Measurements from ENCODE around the gene LLPH.
"Not testable (repeated sequence)": the region's sequence is repeated elsewhere in the genome, so short reads cannot be mapped to it uniquely, and the experiment has no call there.

LLPH gene

DNA sequence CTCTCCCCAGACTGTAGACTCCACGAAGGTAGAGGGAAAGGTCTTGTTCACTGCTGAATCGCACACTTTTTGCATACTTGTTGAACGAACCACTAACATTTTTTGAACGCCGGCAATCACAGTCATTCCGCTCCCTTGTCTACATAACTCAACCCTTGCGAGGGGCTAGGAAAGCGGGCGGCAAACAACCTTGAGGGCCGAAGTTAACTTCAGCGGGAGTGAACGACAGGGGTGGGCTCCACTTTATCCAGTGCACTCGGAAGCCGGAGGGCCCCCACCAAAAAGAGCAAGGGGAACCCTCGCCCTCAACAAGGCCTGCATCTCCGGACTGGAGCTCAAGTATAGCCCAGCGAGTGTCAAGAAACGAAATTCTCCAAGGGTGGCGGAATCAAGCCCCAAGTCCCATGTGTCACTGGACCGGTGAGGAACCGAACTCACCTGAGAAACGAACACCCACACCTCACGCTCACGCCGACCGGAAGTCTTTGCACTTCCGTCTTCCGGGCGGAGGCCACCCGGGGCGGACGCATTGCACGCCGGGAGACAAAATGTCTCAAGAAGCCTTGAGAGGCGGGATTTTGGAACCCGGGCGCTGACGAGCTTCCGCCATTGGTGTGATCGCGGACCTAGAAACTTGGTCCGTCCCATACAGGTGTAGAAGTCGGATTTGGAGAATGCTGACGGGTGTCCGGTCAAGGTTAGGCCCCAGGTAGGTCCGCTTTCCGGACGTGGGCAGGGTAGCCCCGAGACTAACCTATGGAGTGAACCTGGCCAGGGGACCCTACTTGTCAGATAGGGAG is at the start of gene LLPH:
TSS of gene LLPH (minus strand) at position 484 of the 800 bp plus-strand sequence. CDS start 1,644 bp downstream, outside the sequence.
- DNase-seq (ENCODE audit: low spot score) = peak; percentile 90

DNA sequence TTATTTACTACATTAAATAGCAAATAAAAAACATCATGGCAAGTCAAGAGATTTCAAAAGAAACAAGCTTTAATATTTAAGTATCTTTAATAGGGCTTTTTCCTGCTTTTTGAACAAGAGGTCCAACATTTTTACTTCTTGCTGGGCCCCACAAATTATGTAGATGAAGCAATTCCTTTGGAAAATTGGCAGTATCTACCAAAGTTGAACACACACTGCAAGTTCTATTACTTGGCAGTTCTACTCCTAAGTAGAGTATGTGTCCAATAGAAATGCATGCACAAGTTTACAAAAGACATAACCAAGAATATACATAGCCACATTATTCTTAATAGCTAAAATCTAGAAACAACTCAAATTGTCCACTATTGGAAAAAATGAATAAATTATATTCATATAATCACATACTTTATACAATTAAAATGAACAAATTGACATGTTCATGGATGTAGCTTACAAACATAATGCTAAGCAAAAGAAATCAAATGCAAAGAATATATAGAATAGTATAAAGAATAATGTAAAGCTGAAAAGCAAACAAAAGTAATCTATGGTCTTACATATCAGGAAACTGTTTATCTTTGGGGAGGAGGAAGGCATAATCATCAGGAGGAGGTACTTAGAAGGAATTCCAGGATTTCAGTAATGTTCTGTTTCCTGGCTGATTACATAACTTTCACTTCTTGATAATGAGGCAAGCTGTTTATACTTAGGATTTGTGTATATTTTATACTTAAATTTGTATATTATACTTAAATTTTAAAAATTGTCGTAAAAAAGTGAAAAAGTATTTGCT is 45.8 kb upstream of the LLPH start:
- no peak for DNase-seq (ENCODE audit: low spot score)

DNA sequence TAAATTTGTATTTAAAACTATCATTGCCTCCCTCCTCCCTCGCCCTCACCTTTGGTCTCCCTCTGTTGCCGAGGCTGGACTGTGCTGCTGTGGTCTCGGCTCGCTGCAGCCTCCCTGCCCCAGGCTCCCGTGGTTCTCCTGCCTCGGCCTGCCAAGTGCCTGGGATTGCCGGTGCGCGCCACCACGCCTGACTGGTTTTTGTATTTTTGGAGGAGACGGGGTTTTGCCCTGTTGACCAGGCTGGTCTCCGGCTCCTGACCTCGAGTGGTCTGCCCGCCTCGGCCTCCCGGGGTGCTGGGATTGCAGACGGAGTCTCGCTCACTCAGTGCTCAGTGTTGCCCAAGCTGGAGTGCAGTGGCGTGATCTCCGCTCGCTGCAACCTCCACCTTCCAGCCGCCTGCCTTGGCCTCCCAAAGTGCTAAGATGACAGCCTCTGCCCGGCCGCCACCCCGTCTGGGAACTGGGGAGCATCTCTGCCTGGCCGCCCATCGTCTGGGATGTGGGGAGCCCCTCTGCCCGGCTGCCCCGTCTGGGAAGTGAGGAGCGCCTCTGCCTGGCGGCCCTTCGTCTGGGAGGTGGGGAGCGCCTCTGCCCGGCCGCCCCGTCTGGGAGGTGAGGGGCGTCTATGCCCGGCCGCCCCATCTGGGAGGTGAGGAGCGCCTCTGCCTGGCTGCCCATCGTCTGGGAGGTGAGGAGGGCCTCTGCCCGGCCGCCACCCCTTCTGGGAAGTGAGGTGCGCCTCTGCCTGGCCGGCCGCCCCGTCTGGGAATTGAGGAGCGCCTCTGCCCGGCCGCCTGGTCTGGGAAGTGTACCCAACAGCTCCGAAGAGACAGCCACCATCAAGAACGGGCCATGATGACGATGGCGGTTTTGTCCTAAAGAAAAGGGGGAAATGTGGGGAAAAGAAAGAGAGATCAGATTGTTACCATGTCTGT is 44.1 kb upstream of the LLPH start:
- DNase-seq (ENCODE audit: low spot score) = not testable (repeated sequence)

DNA sequence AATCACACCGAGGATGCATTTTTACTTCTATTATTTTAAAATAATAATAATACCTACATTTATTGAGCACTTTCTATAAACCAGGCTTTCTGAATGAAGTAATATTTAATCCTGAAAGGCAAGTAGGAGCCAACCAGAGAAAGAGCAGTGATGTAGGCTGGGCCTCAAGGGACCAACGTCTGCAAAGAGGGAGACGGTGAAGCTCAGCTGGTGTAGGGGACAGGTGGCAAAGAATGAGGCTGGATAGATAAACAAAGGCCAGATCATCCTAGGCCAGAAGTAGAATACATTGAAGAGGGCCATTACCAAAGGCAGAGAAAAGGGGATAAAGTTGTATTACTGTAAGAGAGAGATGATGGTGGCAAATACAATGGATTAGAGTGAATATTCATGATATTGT is 40.1 kb upstream of the LLPH start:
- no peak for DNase-seq (ENCODE audit: low spot score)

DNA sequence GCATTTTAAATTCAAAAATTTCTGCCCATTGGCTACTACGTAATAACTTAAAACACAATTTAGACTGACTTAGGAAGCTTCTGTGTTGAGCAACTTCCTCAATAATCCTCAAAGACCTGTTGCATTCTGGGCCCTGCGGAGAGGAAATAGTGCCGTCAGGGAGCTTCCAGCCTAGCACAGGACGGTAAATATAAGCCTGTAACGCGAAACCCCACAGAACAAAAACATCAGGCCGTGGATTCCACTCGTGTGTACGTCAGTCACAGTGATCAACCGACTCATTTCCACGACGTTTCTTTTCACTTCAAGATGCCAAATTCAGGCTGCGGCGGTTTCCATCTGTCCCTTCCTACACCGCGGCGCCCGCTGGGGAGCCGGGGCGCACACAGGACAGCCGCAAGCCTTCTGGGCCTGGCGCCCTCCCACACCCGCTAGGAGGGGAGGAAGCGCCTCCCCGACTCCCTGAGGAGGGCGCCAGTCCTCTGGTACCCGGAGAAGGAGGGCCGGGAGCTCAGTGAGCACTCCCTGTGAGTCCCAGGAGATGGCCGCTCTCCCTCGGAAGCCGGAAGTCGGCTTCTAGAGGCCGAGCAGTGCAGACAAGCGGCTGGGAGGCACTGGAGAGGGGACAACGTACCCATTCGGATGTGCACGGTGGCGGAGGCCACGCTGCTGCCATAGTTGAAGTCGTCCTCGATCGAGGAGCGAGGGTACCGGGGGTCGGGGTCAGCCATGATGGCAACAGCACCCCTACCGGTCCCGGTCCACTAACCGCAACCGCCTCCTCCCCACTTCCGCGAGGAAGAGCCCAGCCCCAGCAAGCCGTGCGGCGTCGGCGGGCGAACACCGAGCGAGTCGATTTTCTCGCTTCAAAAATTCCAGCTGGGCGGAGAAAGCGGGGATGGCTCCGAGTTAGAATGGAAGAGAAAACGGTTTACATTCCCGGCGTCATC is 38.9 kb upstream of the LLPH start, which contains the start of gene TMBIM4:
TSS of gene TMBIM4 (minus strand) at position 776 of the 950 bp plus-strand sequence. CDS start at position 731, 45 bp downstream.
- DNase-seq (ENCODE audit: low spot score) = peak; percentile 84

DNA sequence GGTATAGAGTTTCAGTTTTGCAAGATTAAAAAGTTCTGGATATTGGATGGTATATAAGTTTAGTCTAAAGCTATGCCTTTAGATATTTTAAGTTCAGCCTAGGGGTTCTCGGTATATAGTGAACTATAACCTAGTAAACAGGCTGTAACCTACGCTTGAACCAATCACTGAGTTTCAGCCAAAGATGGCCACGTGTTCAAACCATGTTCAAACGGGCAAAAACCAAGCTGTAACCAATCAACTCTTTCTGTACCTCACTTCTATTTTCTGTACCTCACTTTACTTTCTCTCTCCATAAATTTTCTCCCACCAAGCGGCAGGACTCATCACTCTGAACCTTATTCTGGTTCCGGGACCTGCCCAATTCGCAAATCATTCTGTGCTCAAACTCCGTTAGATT is 37.9 kb upstream of the LLPH start:
- no peak for DNase-seq (ENCODE audit: low spot score)

DNA sequence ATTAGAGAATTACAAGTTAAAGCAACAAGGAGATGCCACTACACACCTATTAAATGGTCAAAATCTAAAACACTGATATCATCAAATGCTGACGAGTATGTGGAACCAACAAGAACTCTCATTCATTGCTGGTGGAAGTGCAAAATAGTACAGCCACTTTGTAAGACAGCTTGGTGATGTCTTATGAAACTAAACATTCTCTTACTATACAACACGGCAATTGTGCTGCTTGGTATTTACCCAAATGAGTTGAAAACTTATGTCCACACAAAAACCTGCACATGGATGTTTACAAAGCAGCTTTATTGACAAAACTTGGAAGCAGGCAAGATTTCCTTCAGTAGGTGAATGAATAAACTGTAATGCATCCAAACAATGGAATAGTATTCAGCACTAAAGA is 36.0 kb upstream of the LLPH start:
- DNase-seq (ENCODE audit: low spot score) = no peak

DNA sequence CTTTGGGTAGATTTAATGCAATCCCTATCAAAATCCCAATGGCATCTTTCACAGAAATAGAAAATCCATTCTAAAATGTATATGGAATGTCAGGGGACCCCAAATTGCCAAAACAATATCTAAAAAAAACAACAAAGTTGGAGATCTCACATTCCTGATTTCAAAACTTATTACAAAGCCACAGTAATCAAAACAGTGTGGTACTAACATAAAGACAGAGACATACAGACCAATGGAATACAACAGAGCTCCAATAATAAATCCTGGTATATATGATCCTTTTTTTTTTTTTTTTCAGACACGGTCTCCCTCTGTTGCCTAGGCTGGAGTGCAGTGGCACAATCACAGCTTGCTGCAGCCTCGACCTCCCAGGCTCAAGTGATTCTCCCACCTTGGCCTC is 34.6 kb upstream of the LLPH start:
- DNase-seq (ENCODE audit: low spot score) = no peak

DNA sequence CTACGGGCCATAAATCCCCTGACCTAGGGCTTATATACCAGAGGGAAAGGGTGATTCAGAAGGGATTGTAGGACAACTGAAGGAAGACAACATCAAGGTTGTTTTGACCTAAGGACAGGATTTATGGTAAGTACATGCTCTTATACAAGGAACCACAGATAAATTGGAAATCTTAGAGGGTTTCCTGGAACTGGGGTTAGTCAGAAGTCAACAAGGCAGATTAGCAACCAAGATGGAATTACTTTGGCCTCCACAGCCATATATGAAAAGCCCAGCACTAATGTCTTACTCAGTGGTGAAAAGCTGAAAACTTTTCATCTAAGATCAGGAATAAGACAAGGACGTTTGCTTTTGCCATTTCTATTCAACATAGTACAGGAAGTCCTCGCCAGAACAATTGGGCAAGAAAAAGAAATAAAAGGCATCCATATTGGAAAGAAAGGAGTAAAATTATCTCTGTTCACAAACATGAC is 33.8 kb upstream of the LLPH start:
- no peak for DNase-seq (ENCODE audit: low spot score)

DNA sequence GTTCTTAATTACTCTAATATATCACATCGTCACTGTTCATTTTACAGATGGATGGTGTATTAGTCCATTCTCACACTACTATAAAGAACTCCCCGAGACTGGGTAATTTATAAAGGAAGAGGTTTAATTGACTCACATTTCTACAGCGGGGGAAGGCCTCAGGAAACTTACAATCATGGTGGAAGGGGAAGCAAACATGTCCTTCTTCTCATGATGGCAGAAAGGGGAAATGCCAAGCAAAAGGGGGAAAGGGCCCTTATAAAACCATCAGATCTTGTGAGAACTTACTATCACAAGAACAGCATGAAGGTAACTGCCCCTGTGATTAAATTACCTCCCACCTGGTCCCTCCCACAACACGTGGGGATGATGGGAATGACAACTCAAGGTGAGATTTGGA is 32.7 kb upstream of the LLPH start:
- no peak for DNase-seq (ENCODE audit: low spot score)

DNA sequence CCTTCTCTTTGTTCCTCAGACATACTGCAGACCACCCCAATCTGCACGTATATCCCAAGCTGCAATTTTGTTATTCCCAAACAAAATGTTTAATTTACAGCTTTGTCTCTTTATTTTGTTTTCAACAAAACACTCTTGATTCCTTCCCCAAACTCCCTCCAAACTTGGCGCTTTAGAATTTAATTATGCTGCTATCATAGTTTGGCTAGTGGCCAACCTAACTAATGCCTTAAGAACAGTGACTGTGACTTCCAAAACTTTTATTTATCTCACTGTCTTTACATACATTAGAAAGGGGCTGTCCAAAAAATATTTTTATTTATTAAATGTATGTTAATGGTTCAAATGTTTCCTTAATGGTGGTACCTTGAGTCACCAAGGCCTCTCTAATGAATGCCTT is 32.2 kb upstream of the LLPH start:
- no peak for DNase-seq (ENCODE audit: low spot score)

DNA sequence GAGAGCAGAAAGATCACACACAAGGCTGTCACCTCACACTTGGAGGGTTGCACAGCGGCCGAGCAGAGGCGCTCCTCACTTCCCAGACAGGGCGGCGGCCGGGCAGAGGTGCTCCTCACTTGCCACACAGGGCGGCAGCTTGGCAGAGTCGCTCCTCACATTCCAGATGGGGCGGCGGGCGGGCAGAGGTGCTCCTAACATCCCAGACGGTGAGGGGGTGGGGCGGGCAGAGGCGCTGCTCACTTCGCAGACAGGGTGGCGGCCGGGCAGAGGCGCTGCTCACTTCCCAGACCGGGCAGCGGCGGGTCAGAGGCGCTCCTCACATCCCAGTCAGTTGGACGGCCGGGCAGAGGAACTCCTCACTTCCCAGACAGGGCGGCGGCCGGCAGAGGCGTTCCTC is 30.2 kb upstream of the LLPH start:
- no peak for DNase-seq (ENCODE audit: low spot score)

DNA sequence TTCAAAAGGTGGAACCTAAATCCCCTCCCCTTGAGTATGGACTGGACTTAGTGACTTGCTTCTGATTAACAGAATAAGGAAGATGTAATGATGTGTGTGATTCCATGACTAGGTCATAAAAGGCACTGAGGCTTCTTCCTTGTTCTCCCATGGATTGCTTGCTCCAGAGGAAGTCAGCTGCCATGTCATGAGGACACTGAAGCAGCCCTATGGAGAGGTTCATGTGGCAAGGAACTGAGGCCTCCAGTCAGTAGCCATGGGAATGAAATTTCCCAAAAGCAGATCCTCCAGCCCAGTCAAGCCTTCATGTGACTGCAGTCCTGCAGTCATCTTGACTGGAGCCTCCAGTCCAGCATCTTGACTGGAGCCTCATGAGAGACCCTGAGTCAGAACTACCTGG is 28.6 kb upstream of the LLPH start:
- no peak for DNase-seq (ENCODE audit: low spot score)

DNA sequence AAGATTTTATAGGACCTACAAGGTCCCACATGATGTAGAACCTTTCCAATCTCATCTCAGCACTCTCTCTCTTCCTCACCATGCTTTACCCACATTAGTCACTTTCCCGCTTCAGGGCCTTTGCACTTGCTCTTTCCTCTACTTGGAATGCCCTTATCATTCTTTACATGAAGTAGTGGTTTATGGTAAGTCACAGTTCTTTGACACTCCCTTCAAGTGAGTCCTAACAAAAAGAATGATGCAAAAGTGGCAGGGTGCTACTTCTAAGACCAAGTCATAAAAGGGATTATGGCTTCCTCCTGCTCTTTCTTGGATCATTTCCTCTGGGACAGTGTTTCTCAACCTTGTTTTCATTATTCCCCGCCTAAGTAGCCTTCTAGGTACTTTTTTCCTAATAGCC is 26.1 kb upstream of the LLPH start:
- no peak for DNase-seq (ENCODE audit: low spot score)

DNA sequence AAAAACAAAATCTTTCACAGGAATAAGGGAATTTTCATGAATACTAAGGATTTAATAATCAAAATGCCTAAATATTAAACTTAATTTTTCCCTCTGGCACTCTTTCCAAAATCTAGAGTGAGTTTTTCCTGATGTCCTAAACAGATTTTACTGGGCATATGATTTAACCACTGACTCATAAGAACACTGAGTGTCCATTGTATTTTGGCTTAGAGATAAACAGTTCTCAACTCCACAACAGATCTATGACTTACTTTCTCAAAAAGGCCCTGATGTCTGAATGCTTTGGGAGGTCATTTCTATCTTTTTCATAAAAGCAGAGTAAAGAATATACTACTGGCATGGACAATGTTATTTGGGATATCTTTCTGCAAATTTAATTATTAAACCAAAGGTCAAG is 24.2 kb upstream of the LLPH start:
- DNase-seq (ENCODE audit: low spot score) = no peak

DNA sequence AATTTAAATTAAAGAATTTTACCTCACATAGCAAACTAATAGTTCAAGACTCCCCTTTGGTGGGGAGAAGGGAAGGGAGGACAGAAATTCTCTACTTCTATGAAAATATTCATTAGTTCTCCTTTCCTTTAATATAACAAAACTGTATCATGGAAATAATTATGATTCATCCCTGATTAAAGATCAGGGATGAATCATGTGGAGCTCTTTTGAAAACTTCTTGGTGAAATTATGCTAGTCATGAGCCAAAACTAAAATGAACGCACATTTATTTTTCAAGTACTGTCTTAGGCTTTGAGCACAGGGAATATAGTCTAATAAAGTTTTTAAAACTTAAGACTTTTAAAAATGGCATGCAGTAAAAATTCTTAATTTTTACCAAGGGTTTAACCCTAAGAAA is 22.2 kb upstream of the LLPH start:
- no peak for DNase-seq (ENCODE audit: low spot score)

DNA sequence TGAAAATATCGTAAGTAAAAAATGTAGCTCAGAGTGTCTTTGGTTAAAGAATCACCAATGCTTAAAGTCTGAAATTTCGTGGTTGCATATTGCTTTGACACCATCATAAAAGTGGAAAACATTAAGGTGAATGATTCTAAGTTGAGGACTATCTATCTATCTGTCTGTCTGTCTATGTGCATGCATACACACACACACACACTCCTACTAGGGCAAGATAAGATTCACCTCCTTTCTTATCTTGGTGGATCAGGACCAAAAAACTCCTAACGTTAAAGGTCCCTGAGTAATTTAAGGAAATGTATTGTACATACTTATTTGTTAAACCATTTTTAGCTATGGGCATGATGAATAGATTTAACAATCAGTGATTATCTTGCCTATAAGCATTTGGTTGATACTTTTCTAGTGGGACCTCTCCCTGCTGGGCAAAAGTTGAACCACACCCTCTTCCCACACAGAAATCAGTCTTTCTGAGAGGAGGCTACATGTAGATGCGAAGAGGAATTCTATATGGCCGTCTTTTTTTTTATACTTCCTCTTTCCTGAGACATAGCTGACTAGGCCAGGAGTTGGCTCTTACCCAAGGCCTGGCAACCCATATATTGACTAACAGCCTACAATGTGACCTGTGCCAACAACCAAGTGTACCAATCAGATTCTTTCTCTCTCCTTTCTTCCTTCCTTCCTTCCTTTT is 19.3 kb upstream of the LLPH start:
- DNase-seq (ENCODE audit: low spot score) = no peak

DNA sequence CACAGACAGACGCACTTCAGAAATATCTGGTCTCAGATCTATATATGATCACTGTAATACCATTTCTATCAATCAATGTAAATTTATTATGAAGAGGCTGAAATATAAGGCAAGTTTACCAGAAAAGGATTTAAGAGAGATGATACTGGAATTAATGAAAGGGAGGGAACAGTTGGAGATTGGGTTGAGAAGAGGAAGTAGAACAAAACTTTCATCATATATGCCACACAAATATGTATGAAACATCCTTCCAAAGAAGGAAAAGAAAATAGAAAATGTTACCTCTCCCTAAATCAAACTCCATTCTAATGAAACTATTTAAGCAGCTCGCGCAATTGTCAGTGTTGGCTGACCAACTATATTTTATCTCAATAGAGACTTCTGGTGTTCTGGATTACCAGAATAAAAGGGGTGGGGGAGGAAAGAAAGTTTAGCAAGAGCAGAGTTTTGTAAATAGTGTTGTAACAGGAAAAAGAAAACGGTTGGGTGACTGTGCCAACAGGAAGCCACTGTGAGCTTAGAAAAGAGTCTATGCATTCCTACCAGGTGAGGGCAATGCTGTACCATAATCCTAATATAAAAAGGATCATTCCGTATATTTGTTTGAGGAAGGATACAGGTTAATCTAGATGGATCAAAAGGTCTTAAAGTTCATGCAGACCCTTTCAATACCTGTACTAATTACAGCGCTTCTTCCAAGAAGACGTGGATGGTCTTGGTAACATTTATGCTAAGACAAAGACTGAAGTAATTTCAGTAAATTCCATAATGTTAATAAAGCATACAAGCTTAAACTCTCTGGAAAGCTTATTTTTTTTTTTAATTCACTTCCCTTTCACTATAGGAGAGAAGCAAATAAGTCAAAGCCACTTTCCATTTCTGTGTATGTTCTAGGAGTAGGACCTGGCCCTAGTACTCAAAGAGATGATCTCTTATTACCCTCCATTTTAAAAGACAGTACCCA is 14.5 kb upstream of the LLPH start:
- no peak for DNase-seq (ENCODE audit: low spot score)

DNA sequence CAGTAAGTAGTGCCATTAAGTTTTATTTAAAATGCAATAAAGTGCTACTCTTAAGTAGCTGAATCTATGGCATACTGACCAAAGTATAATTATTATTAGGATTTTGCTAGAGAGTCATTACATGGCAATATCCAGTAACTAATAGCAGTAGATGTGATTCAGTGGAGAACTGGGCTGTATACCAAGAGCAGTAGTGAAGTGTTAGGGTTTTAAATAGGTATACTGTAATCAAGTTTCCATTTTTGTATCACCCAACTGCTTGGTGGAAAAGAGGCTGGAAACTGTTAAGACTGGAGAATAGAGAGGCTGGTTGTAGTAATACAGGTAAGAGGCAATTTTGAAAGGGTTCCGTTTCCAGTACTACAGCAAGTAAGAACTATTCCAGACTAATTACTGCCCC is 13.3 kb upstream of the LLPH start:
- DNase-seq (ENCODE audit: low spot score) = no peak

All from germinal center (tissue), 1 donor.